Left cardiac atrium (tissue), 4 donors: ENCODE results near the gene CLDN6. TPM values are rescaled to one million over a fixed set of nuclear protein-coding genes. Genes with fewer than 3 reads are reported as not detected.

Experiments used
- ATAC-seq, 2 donors: fragments of 200-7000 bp; cut with Tn5 transposase; one replicate each; pipeline ENCODE4 v1.9.1; 2020; ENCODE audit warnings: mild to moderate bottlenecking in 2 of 2, moderate library complexity in 2 of 2
- DNase-seq: peaks from one replicate; pipeline ENCODE4 v3.0.0-alpha.2; 2020
- intact Hi-C, 2 donors: fragments of 100-400 bp; cut with DNase I; formaldehyde crosslinking; loops; one replicate each; pipeline versions ENCODE4 v1.14.1 to v1.15.1; 2022 to 2023
- total RNA-seq, 2 donors: library from RNA; stranded (reverse); fragmentation: NEBNext Ultra II Directional; extraction: Animal tissue kit (Norgen Biotek cat#: 25700); gene quantifications; one replicate each; pipeline ENCODE4 v1.2.1, GENCODE V29; 2021
- donor health status: DM: no; HTN: yes; CAD: no.
- donor health status: DM: no; HTN: yes; CAD: no; lungs with severe emphysema.
- donor health status: DM: yes; HTN: yes; CAD: no.
- donor health status: Dilated cardiomyopathy.

CLDN6 gene
- total RNA-seq, 2 donors from 2014 or later: not detected

DNA sequence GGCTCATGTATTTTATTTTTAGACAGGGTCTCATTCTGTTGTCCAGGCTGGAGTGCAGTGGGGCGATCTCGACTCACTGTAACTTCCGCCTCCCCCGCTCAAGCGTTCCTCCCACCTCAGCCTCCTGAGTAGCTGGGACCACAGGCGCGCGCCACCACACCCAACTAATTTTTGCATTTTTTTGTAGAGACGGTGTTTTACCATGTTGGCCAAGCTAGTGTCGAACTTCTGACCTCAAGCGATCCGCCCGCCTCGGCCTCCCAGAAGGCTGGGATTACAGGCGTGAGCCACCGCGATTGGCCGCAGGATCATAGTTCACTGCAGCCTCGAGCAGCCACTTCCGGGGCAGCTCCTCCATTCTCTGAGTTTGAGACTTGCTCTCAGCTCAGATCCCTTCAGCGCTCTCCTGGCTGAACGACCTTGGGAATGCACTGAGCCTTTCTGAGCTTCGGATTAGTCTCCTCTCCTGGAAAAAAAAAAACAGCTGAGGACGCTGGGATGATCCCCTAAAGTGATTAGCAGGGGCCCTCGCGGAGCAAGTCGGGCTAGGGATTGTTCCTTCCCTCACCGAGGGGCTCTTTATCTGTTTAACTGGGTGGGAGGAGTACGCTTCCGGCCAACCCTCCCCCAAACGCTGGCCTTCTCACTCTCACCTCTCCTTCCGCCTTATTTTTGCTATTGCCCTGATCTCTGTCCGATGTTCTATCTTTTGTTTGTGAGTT lies 36.6 kb downstream of the CLDN6 start:
- intact Hi-C loops: no loop called here

GRCh38 chr16:2980227-2981176 lies 37.5 kb downstream of the CLDN6 start, which contains the start of gene PKMYT1:
Gene PKMYT1, minus strand, starts transcription at chr16:2980446. Its CDS starts 789 bp downstream, at chr16:2979657.
- intact Hi-C loops: no loop called here
- DNase-seq (peak; percentile 94), ATAC-seq (peak; percentile 95 to 98)

More for the DNA sequence above, 36.6 kb downstream of the CLDN6 start:
- ATAC-seq (no peak), DNase-seq (no peak)

GRCh38 chr16:2979669-2980226 lies 38.2 kb downstream of the CLDN6 start:
- ATAC-seq (no peak), DNase-seq (no peak)
- intact Hi-C loops: no loop called here

GRCh38 chr16:2977440-2977839 lies 40.5 kb downstream of the CLDN6 start:
- no peak for DNase-seq
- no peak for ATAC-seq
- intact Hi-C loops: no loop called here

- DNase-seq (no peak), ATAC-seq (no peak)
- intact Hi-C loops: no loop called here
Observed at GRCh38 chr16:2976673-2977072, 41.3 kb downstream of the CLDN6 start.

DNA sequence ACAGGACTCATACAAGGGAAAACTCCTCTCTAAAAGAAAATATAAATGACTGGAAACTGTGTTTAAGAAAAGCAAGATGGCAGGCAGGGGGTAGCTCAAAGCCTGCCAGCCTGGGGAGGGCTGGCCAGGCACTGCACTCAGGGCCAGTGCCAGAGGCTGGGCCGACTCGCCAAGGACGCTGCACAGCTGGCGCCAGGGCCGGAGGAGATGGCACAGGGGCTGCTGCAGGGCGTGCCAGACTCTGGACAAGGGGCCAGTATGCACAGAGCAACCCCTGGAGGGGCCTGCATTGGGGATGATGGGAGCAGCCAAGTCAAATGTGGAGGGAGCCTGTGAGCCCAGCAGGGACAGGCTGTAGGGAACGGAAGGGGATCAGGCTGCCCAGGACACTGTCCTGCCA lies 41.8 kb downstream of the CLDN6 start:
- DNase-seq (no peak), ATAC-seq (no peak)
- intact Hi-C loops: no loop called here

GRCh38 chr16:2975161-2975795 lies 42.7 kb downstream of the CLDN6 start:
- DNase-seq (no peak), ATAC-seq (no peak)
- intact Hi-C loops: no loop called here

- no peak for ATAC-seq
- intact Hi-C loops: no loop called here
- no peak for DNase-seq
Observed at GRCh38 chr16:2974319-2975056, 43.5 kb downstream of the CLDN6 start.

DNA sequence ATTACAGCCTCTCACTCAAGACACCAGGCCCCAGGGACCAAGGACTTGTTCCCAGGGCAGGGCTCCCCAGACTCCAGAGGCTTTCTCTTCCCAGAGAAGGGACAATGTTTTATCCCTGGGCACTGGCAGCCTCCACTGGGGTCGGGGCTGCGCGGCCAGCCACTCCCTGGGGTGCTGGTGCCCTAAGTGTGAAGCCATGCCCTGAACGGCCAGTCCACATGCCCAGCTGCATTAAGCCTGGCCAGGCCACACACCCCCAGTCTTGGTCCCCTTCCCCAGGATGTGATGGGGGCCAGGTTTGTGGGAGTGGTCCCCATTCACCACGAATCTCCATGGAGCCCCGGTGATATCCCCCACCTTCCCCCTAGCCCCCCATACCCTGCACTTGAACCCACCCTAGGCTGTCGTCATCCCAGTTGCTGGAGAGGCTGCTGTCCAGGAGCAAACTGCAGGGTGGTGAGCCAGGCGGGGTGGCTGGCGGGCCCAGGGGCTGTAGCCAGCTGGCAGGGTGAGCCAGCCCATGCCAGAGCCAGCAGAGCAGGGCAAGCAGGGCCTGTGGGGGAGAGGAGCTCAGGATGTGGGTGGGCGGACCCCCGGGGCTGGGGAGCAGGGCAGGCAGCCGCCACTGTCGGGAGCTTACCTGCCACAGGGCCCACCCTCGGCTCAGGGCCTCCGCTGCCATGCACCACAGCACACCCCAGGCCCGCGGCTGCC lies 44.2 kb downstream of the CLDN6 start:
- intact Hi-C loops: no loop called here
- ATAC-seq (no peak), DNase-seq (no peak)

DNA sequence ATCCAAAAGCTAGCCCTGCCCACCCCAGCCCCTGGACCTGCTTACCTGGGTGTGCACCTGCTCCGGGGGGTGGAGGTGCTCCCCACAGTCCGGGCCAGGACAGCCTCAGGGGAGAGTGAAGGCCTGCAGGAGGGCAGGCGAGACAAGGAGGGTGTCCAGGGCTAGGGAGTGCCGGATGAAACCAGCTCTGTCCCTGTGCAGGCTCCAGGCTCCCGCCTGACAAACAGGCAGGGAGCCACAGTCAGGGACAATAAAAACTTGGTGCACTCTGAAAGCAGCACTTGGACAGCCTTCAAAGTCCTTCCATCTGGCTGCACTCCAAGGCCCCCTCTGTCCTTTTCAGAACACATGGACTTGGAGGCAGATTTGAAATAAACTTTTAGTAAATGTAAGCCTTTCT lies 44.9 kb downstream of the CLDN6 start:
- intact Hi-C loops: no loop called here
- no peak for ATAC-seq
- DNase-seq: no peak

DNA sequence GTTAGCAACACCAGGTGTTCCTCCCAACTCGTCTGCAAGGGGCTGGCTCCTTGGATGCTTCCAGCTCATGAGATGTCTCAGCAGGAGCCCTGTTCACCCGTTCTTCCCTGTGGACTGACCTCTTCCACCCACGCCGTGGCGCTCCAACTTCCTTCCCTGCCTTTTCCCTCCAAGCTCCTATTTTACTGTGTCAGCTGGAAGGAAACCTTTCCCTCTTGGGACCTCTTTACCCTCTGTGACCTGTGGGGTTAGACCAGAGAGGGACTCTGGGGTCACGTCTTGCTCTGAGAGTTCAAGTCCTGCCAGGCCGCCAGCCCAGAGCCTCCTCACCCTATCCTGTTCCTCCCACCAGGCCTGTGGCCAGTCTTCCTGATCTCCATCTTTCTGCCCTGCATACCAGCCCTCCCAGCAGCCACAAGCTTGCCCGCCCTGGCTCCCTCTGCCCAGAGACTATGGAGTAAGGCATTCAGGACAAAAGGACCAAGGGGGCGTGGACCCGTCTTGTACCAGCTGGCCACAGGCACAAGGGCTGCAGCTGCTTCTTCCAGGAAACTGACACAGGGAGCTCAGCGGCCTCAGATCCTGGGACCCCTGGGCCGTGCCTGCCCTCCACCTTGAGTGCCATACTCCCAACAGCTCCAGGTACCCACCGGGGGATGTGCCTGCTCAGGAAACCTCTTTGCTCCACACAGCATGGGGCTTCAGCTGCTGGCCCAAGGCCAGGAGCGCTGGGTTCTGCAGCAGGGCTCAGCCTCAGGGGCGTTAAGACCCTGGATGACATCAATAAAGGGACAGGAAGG lies 45.8 kb downstream of the CLDN6 start:
- intact Hi-C loops: no loop called here
- ATAC-seq (no peak), DNase-seq (no peak)

- intact Hi-C loops: no loop called here
- no peak for DNase-seq
- no peak for ATAC-seq
Observed at GRCh38 chr16:2971134-2971984, 46.6 kb downstream of the CLDN6 start.

DNA sequence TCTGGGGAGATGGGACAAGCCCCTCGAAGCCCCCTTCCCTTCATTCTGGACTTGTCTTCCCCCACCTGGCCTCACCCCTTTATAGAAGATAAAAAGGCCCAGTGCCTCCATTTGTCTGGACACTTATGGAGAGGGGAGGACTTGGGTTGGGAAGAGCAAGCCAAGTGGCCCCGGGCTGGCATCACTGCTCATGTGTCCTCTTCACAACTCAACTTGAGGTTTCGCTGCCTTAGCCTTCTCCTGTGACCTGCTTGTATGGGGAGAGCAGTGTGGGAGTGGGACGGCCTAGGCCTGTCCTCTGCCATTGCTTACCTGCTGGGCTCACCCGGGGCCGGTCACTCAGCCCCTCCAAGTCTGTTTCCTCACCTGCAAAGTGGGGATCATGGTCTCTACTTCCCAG lies 47.4 kb downstream of the CLDN6 start:
- no peak for DNase-seq
- no peak for ATAC-seq
- intact Hi-C loops: no loop called here

GRCh38 chr16:2969545-2970521 lies 48.1 kb downstream of the CLDN6 start:
- intact Hi-C loops: no loop called here
- DNase-seq: peak; percentile 68
- peak; percentile 14 to 33 for ATAC-seq

DNA sequence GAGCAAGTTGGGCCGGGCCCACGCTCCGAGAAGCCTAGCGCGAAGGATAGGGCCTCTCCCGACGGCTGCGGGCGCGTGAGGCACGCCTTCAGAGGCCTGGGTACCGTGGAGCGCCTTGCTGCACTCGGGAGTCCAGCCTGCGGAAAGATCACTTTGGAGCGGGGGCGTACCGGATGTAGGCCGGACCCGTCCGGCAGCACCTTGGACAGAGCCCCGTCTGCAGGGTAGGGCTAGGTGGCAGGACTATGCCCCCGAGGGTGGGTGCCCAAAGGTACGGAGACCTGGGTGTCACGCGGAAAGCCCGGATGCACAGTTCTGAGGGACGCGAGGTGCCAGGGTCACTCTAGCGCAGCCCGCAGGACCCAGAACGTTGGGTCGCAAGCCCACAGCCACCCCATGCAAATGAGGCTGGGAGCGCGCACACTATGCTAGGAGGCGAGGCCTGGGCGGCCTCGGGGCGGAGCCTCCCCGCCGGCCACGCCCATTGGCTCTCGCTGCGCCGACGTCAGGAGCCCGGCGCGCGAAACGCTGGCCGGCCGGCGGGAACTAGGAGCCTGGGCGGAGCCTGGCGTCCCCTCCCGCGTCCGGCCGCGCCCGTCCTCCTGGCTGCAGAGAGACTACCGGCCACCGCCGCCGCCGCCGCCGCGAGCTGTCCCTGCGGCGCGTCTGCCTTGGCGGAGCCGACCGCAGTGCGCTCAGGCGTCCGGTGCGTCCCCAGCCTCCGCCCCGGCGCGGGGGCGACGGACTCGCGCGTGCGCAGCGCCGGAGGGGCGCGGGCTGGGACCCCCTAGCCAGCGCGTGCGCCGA lies 49.0 kb downstream of the CLDN6 start, which contains the start of gene PAQR4:
Gene PAQR4 (plus strand): TSS at position 611 of the 807 bp plus-strand sequence. CDS start 327 bp downstream, outside the sequence.
- DNase-seq: peak; percentile 90
- peak; percentile 91 for ATAC-seq
- intact Hi-C loops: no loop called here
